Gastroesophageal sphincter (tissue), 3 donors: Measurements from ENCODE around the gene ABCA9.

Experiments
- CTCF ChIP-seq, 4 experiments: fragments of 200-600 bp in 2 of 4; fragments of 450-650 bp in 2 of 4; sonication (generic) in 1 of 4; IDR thresholded peaks; one replicate each; pipeline ENCODE4 v1.5.1; 2017 to 2019; ENCODE audit warnings: antibody characterized with exemption in 4 of 4, mild to moderate bottlenecking in 2 of 4, moderate library complexity in 2 of 4
- POLR2A ChIP-seq, 2 donors: fragments of 450-650 bp; IDR thresholded peaks; one replicate each; pipeline ENCODE4 v1.6.1; 2017; ENCODE audit warnings: antibody characterized with exemption in 2 of 2, mild to moderate bottlenecking in 2 of 2, moderate library complexity in 1 of 2

GRCh38 chr17:69061721-69062556, 1.2 kb upstream of the ABCA9 start:
- TF ChIP-seq CTCF (IDR thresholded peaks at IDR 0.05) (no peak), POLR2A (IDR thresholded peaks at IDR 0.05) (no peak)
